ENCODE data around the gene CITED2.
"Not testable (repeated sequence)": the region's sequence is repeated elsewhere in the genome, so short reads cannot be mapped to it uniquely, and the experiment has no call there.

CITED2 gene
- 145 to 313 (median 180) reads per million in 4 donors for total RNA-seq

- peak; percentile 78 to 95 (median 85) for DNase-seq
Observed at GRCh38 chr6:139374357-139375225, at the start of gene CITED2. CITED2 (minus strand) TSS chr6:139374648; CDS start chr6:139373944, 704 bp downstream.

GRCh38 chr6:139423037-139423703 lies 48.7 kb upstream of the CITED2 start:
- DNase-seq, result no peak

- no peak for DNase-seq
Observed at GRCh38 chr6:139422105-139423036, 47.9 kb upstream of the CITED2 start.

GRCh38 chr6:139418481-139419132 lies 44.2 kb upstream of the CITED2 start:
- DNase-seq, result no peak

- DNase-seq, result no peak
Observed at GRCh38 chr6:139416146-139416545, 41.7 kb upstream of the CITED2 start.

GRCh38 chr6:139415365-139415764 lies 40.9 kb upstream of the CITED2 start:
- no peak for DNase-seq

GRCh38 chr6:139412103-139412502 lies 37.7 kb upstream of the CITED2 start:
- DNase-seq, result not testable (repeated sequence)

GRCh38 chr6:139409026-139409425 lies 34.6 kb upstream of the CITED2 start:
- DNase-seq, result no peak

GRCh38 chr6:139407718-139408222 lies 33.3 kb upstream of the CITED2 start:
- DNase-seq, result no peak

GRCh38 chr6:139406577-139407343 lies 32.3 kb upstream of the CITED2 start:
- DNase-seq, result no peak

GRCh38 chr6:139402876-139403386 lies 28.5 kb upstream of the CITED2 start:
- no peak for DNase-seq

- DNase-seq, result no peak
Observed at GRCh38 chr6:139398658-139399057, 24.2 kb upstream of the CITED2 start.

- DNase-seq, result no peak
Observed at GRCh38 chr6:139395891-139396301, 21.4 kb upstream of the CITED2 start.

- no peak for DNase-seq
Observed at GRCh38 chr6:139395371-139395770, 20.9 kb upstream of the CITED2 start.

GRCh38 chr6:139394027-139394649 lies 19.7 kb upstream of the CITED2 start:
- DNase-seq, result no peak

- no peak for DNase-seq
Observed at GRCh38 chr6:139392794-139393193, 18.3 kb upstream of the CITED2 start.

- DNase-seq, result no peak
Observed at GRCh38 chr6:139391709-139392108, 17.3 kb upstream of the CITED2 start.

- DNase-seq, result no peak
Observed at GRCh38 chr6:139390447-139390846, 16.0 kb upstream of the CITED2 start.

- no peak for DNase-seq
Observed at GRCh38 chr6:139388384-139388783, 13.9 kb upstream of the CITED2 start.

- DNase-seq, result no peak
Observed at GRCh38 chr6:139386404-139386803, 12.0 kb upstream of the CITED2 start.

Data from T-helper 1 cell (primary cell).